ENCODE measurements around the gene PRDM16. TPM values are rescaled to one million over a fixed set of nuclear protein-coding genes. Genes with fewer than 3 reads are reported as not detected.

The PRDM16 gene
- total and polyA plus RNA-seq, 2 of the 8 experiments (the other 6 are each of a cell fraction or from before 2014, with no cell fraction given) = 0.39 to 0.43 TPM

DNA sequence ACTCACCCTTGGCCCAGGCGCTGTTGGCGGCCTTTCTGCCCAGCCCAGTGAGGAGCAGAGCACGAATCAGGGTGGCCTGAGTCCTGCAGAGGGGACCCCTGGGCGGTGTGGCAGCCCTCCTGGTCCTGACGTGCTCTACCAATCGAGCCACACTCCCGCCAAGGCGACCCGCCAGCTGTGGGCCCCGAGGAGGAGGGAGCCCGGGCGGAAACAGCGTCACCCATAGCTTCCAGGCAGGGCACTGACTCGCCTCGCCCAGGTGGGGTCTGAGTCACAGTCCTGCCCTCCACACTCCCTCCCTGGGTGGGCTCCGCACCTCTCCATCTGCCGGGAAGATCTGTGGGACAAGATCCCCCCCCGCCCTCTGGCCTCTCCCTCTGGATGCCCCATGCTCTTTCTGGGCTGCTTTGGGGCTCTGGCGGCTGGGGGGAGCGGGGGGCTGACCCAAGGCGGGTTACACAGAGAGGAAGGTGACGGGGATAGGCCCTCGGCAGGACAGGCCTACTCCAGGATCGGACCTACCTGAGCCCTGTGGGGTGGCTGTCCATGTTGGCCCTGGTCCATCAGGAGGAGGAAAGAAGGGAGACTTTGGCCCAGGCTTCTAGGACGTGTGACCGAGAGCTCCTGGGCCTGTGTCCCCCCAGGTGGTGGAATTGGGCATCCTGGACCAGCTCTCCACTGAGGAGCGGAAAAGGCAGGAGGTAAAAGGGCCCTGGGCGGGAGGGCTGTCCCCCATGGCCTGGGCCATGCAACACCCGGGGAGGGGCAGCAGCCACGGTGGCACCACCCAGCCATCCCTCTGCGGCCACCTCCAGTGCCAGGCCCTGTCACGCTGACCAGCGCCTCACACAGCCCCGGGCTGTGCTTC lies 399.5 kb downstream of the PRDM16 start (continued):
- no peak for TF ChIP-seq NANOG (IDR thresholded peaks at IDR 0.05; ENCODE audit: insufficient read depth, low read depth, low read length, poor library complexity, severe bottlenecking)
- TF ChIP-seq PHF8 (conservative IDR thresholded peaks at IDR 0.05; ENCODE audit: low read depth, low read length) = no peak

Data from H1 (cell line).